H1 (cell line): Measurements from ENCODE around the gene TMEM164. TPM values are rescaled to one million over a fixed set of nuclear protein-coding genes. Genes with fewer than 3 reads are reported as not detected.

Source experiments
- CTCF ChIA-PET: fragments of 300-600 bp; sonication (Branson Sonifier 250); formaldehyde crosslinking; loops from one replicate; lab custom pipeline; 2021; ENCODE audit not compliant: partially characterized antibody; lab: Charles Lee
- POLR2A ChIA-PET: fragments of 300-600 bp; sonication (Branson Sonifier 250); formaldehyde crosslinking; loops from one replicate; lab custom pipeline; 2021; ENCODE audit warnings: inconsistent platforms; ENCODE audit not compliant: partially characterized antibody; lab: Charles Lee
- DNase-seq, 2 experiments: peaks; one replicate each; pipeline versions ENCODE4 v3.0.0 to v3.0.0-alpha.2; 2010 to 2022; ENCODE audit warnings: low spot score in 2 of 2, low read depth in 1 of 2, mixed read lengths in 1 of 2
- FAIRE-seq: peaks from 2 replicates; lab custom pipeline; 2011; peaks lifted over from hg19 to GRCh38; lab: Jason Lieb, UNC
- H2AFZ ChIP-seq: 2 replicates; pipeline ENCODE4 v1.8.1; 2012; ENCODE audit warnings: low read length, inconsistent platforms
- H2AK5ac ChIP-seq: 2 replicates; pipeline ENCODE4 v1.6.1; 2013; ENCODE audit warnings: low read depth, low read length
- H2BK120ac ChIP-seq: replicated peaks from 2 replicates; pipeline ENCODE3; 2013; ENCODE audit warnings: low read depth, low read length, inconsistent platforms
- H2BK12ac ChIP-seq: 2 replicates; pipeline ENCODE4 v1.6.1; 2013; ENCODE audit warnings: low read depth, low read length
- H2BK15ac ChIP-seq: 2 replicates; pipeline ENCODE4 v1.6.1; 2013; ENCODE audit warnings: low read length
- H2BK20ac ChIP-seq: 2 replicates; pipeline ENCODE4 v1.6.1; 2013; ENCODE audit warnings: low read length
- H2BK5ac ChIP-seq: 2 replicates; pipeline ENCODE4 v1.6.1; 2013; ENCODE audit warnings: low read depth, low read length
- H3K14ac ChIP-seq: 2 replicates; pipeline ENCODE4 v1.6.1; 2013; ENCODE audit warnings: inconsistent platforms; ENCODE audit not compliant: insufficient read length
- H3K18ac ChIP-seq: 2 replicates; pipeline ENCODE4 v1.6.1; 2013; ENCODE audit warnings: low read length; ENCODE audit errors: extremely low read depth
- H3K23ac ChIP-seq: 2 replicates; pipeline ENCODE4 v1.6.1; 2013; ENCODE audit warnings: inconsistent platforms; ENCODE audit not compliant: insufficient read length
- H3K23me2 ChIP-seq: 2 replicates; pipeline ENCODE4 v1.6.1; 2013; ENCODE audit warnings: low read depth, low read length
- H3K27ac ChIP-seq: 2 replicates; pipeline ENCODE4 v1.6.1; 2011; ENCODE audit warnings: low read depth, low read length, inconsistent platforms
- H3K27me3 ChIP-seq, 4 experiments: replicated peaks in 1 of 4; 1 replicate in 1 of 4; 2 replicates in 3 of 4; pipeline versions ENCODE4 v1.6.1 to v1.8.1; 2011 to 2013; ENCODE audit warnings: low read length in 3 of 4, mild to moderate bottlenecking in 3 of 4, inconsistent platforms in 2 of 4, mixed read lengths in 2 of 4, moderate library complexity in 1 of 4; ENCODE audit not compliant: control insufficient read depth in 3 of 4, insufficient read depth in 3 of 4; ENCODE audit errors: extremely low read depth in 1 of 4
- H3K36me3 ChIP-seq, 4 experiments: 2 replicates each; pipeline versions ENCODE4 v1.6.1 to v1.8.1; 2011 to 2013; ENCODE audit warnings: mild to moderate bottlenecking in 4 of 4, low read length in 3 of 4, moderate library complexity in 2 of 4, control low read depth in 1 of 4, inconsistent platforms in 1 of 4; ENCODE audit not compliant: insufficient read depth in 4 of 4, control insufficient read depth in 2 of 4
- H3K4ac ChIP-seq: replicated peaks from 2 replicates; pipeline ENCODE3; 2013; ENCODE audit warnings: low read length, low read depth, mixed read lengths, inconsistent platforms; ENCODE audit not compliant: insufficient read length
- H3K4me1 ChIP-seq, 4 experiments: replicated peaks in 1 of 4; 1 replicate in 1 of 4; 2 replicates in 3 of 4; pipeline versions ENCODE4 v1.6.1 to v1.8.1; 2011 to 2013; ENCODE audit warnings: low read length in 3 of 4, inconsistent platforms in 2 of 4, mixed read lengths in 1 of 4; ENCODE audit not compliant: insufficient read depth in 4 of 4, control insufficient read depth in 3 of 4
- H3K4me2 ChIP-seq, 2 experiments: 2 replicates each; pipeline versions ENCODE4 v1.6.1 to v1.8.1; 2011 to 2013; ENCODE audit warnings: low read depth in 2 of 2, low read length in 2 of 2, control low read depth in 1 of 2, inconsistent platforms in 1 of 2, mild to moderate bottlenecking in 1 of 2; ENCODE audit not compliant: insufficient read depth in 1 of 2
- H3K4me3 ChIP-seq, 4 experiments: fragments of 200-600, 300-600 bp in 1 of 4; sonication (generic), shearing (Covaris generic), sonication (Bioruptor Twin) in 1 of 4; 2 replicates each; pipeline versions ENCODE4 v1.5.1 to v1.8.1; 2011 to 2016; ENCODE audit warnings: low read length in 4 of 4, low read depth in 3 of 4, control low read depth in 2 of 4, inconsistent platforms in 2 of 4, mild to moderate bottlenecking in 2 of 4, mixed read lengths in 1 of 4, moderate library complexity in 1 of 4; ENCODE audit not compliant: insufficient read depth in 2 of 4; ENCODE audit errors: extremely low read depth in 1 of 4
- H3K56ac ChIP-seq: replicated peaks from 2 replicates; pipeline ENCODE3; 2013; ENCODE audit warnings: low read depth, mild to moderate bottlenecking, mixed read lengths, low read length, inconsistent platforms; ENCODE audit not compliant: insufficient read length
- H3K79me1 ChIP-seq: 2 replicates; pipeline ENCODE4 v1.6.1; 2013; ENCODE audit warnings: low read depth, low read length, control low read depth
- H3K79me2 ChIP-seq, 2 experiments: 2 replicates each; pipeline versions ENCODE4 v1.6.1 to v1.8.1; 2012 to 2013; ENCODE audit warnings: low read length in 2 of 2, mild to moderate bottlenecking in 2 of 2, inconsistent platforms in 1 of 2; ENCODE audit not compliant: insufficient read depth in 2 of 2, control insufficient read depth in 1 of 2
- H3K9ac ChIP-seq, 4 experiments: replicated peaks in 1 of 4; 1 replicate in 1 of 4; 2 replicates in 3 of 4; pipeline versions ENCODE4 v1.6.1 to v1.8.1; 2011 to 2013; ENCODE audit warnings: low read depth in 3 of 4, low read length in 3 of 4, control low read depth in 2 of 4, mild to moderate bottlenecking in 2 of 4, moderate library complexity in 2 of 4, inconsistent platforms in 1 of 4; ENCODE audit errors: extremely low read depth in 1 of 4
- H3K9me3 ChIP-seq, 2 experiments: 2 replicates each; pipeline versions ENCODE4 v1.6.1 to v1.8.1; 2012 to 2013; ENCODE audit warnings: mild to moderate bottlenecking in 2 of 2, moderate library complexity in 2 of 2, control low read depth in 1 of 2, inconsistent platforms in 1 of 2, low read depth in 1 of 2, low read length in 1 of 2, mixed read lengths in 1 of 2; ENCODE audit not compliant: insufficient read depth in 2 of 2
- H4K20me1 ChIP-seq, 2 experiments: replicated peaks in 1 of 2; 2 replicates each; pipeline versions ENCODE3 to v1.8.1; 2011 to 2013; ENCODE audit warnings: inconsistent platforms in 2 of 2, low read length in 2 of 2, mild to moderate bottlenecking in 1 of 2; ENCODE audit not compliant: insufficient read depth in 2 of 2, control insufficient read depth in 1 of 2
- H4K5ac ChIP-seq: 2 replicates; pipeline ENCODE4 v1.6.1; 2013; ENCODE audit warnings: low read length, low read depth, mixed read lengths, inconsistent platforms; ENCODE audit not compliant: insufficient read length
- H4K8ac ChIP-seq: 2 replicates; pipeline ENCODE4 v1.8.0; 2013; ENCODE audit warnings: mild to moderate bottlenecking, moderate library complexity, low read length, inconsistent platforms; ENCODE audit not compliant: insufficient read depth; ENCODE audit errors: extremely low read depth
- H4K91ac ChIP-seq: replicated peaks from 2 replicates; pipeline ENCODE3; 2013; ENCODE audit warnings: low read length, mixed read lengths, inconsistent platforms; ENCODE audit not compliant: insufficient read length
- CHD2 ChIP-seq: IDR thresholded peaks from 2 replicates; pipeline ENCODE4 v1.6.1; 2012; ENCODE audit warnings: low read length, improper control_type of control experiment
- CREB1 ChIP-seq: IDR thresholded peaks from 2 replicates; pipeline ENCODE4 v1.6.1; 2012; ENCODE audit warnings: inconsistent platforms
- CTBP2 ChIP-seq: IDR thresholded peaks from 2 replicates; pipeline ENCODE4 v1.7.0; 2011; ENCODE audit warnings: borderline replicate concordance, mild to moderate bottlenecking, moderate library complexity, mixed read lengths, low read length; ENCODE audit not compliant: insufficient read depth, insufficient read length
- KDM1A ChIP-seq: fragments of 200-600, 300-600 bp; sonication (generic); IDR thresholded peaks from 2 replicates; pipeline ENCODE4 v1.7.1; 2016; ENCODE audit warnings: mild to moderate bottlenecking, low read length, borderline replicate concordance
- RBBP5 ChIP-seq: IDR thresholded peaks from 2 replicates; pipeline ENCODE4 v1.7.1; 2012; ENCODE audit warnings: low read depth, mild to moderate bottlenecking, inconsistent platforms, low read length, moderate library complexity, borderline replicate concordance
- RXRA ChIP-seq: IDR thresholded peaks from 2 replicates; pipeline ENCODE4 v1.6.1; 2011; ENCODE audit warnings: low read depth, mild to moderate bottlenecking, low read length, moderate library complexity; ENCODE audit not compliant: insufficient read depth
- SIN3A ChIP-seq, 2 experiments: IDR thresholded peaks in 1 of 2; conservative IDR thresholded peaks in 1 of 2; 2 replicates each; pipeline ENCODE4 v1.6.1; 2011 to 2012; ENCODE audit warnings: low read length in 2 of 2, improper control_type of control experiment in 1 of 2, low read depth in 1 of 2, mild to moderate bottlenecking in 1 of 2
- SP2 ChIP-seq: IDR thresholded peaks from 2 replicates; pipeline ENCODE4 v1.6.1; 2012; ENCODE audit warnings: mild to moderate bottlenecking, low read length, inconsistent platforms
- TAF1 ChIP-seq: IDR thresholded peaks from 2 replicates; pipeline ENCODE4 v1.6.1; 2011; ENCODE audit warnings: mild to moderate bottlenecking, low read depth, low read length
- TAF7 ChIP-seq: optimal IDR thresholded peaks from 2 replicates; pipeline ENCODE3; 2011; ENCODE audit warnings: low read depth, mild to moderate bottlenecking, inconsistent platforms, low read length, moderate library complexity, borderline replicate concordance
- TCF12 ChIP-seq: IDR thresholded peaks from 2 replicates; pipeline ENCODE4 v1.6.1; 2011; ENCODE audit warnings: low read depth, mild to moderate bottlenecking, low read length
- WGBS, 2 experiments: shearing (Covaris generic) in 1 of 2; methylation state at CpG; one replicate each; pipeline versions ENCODE4 v1.1.6 to v1.1.7; 2013 to 2015; ENCODE audit warnings: low lambda C conversion rate in 2 of 2, mixed read lengths in 2 of 2, inconsistent platforms in 1 of 2, low coverage in 1 of 2, missing lambda C conversion rate in 1 of 2; ENCODE audit not compliant: insufficient replicate concordance in 2 of 2, insufficient coverage in 1 of 2, insufficient read length in 1 of 2; ENCODE audit errors: extremely low coverage in 1 of 2, missing lambda C conversion rate in 1 of 2; 5-methylcytosine and 5-hydroxymethylcytosine counted together
- polyA plus RNA-seq, 7 experiments: library from polyadenylated mRNA; depleted of rRNA in 3 of 7; stranded (reverse) in 5 of 7; unstranded in 2 of 7; fragments of >200 nt in 5 of 7; fragments of 200-250 nt in 2 of 7; gene quantifications; 1 replicate in 5 of 7; 2 replicates in 1 of 7; 4 replicates in 1 of 7; pipeline versions ENCODE4 v1.2.1 to v1.2.3, GENCODE V29; 2011 to 2013; ENCODE audit warnings: missing spikeins in 2 of 7, mixed read lengths in 2 of 7
- total RNA-seq: library from RNA; stranded (reverse); fragmentation: NEBNext Ultra II Directional; extraction: Animal tissue kit (Norgen Biotek cat#: 25700); gene quantifications from 2 replicates; pipeline ENCODE4 v1.2.1, GENCODE V29; 2021

The TMEM164 gene
- total and polyA plus RNA-seq, 2 of the 8 experiments (the other 6 are each of a cell fraction or from before 2014, with no cell fraction given), result 7.3 to 14.8 TPM

- no peak overlapping the region for H4K91ac ChIP-seq
- no peak overlapping the region for H2AK5ac ChIP-seq
- no peak overlapping the region for H2BK5ac ChIP-seq
- POLR2A ChIA-PET, result no interaction called here
- no peak overlapping the region for H2BK20ac ChIP-seq
- no peaks in the 10 kb centered on the region for H3K27me3 ChIP-seq
- H3K4me2 ChIP-seq, result no peak overlapping the region
- no peak overlapping the region for H4K8ac ChIP-seq
- no peak overlapping the region for H3K4me3 ChIP-seq
- H3K14ac ChIP-seq, result no peak overlapping the region
- peaks cover 0 to 3% (median 3%) of the 10 kb centered on the region in 4 experiments; a peak in 3 of 7 replicates for H3K4me1 ChIP-seq
- H3K23ac ChIP-seq, result no peak overlapping the region
- TF ChIP-seq SP2 (no peak), TAF1 (no peak), CTBP2 (no peak), RXRA (no peak), KDM1A (no peak), CREB1 (no peak), CHD2 (no peak), RBBP5 (no peak), TCF12 (no peak), TAF7 (no peak), SIN3A (conservative IDR thresholded peaks at IDR 0.05 in 1 of 2, IDR thresholded peaks at IDR 0.05 in 1 of 2; ENCODE audit: low read depth in 1 of 2, low read length in 2 of 2) (no peak)
- no peak overlapping the region for H3K9ac ChIP-seq
- H3K23me2 ChIP-seq, result no peaks in the 10 kb centered on the region
- no peak overlapping the region for H2BK12ac ChIP-seq
- H3K79me1 ChIP-seq, result no peaks in the 10 kb centered on the region
- no peaks in the 10 kb centered on the region for H4K20me1 ChIP-seq
- no peak overlapping the region for H3K4ac ChIP-seq
- WGBS, 2 experiments, result 94% methylated on average over 5 of the region's 5 CpGs; no CpG with 5 or more reads in 1 of the 2 experiments
- no peak overlapping the region for H3K56ac ChIP-seq
- H3K27ac ChIP-seq, result no peak overlapping the region
- no peaks in the 10 kb centered on the region for H3K9me3 ChIP-seq
- FAIRE-seq (no peak), DNase-seq (no peak)
- CTCF ChIA-PET, result interaction anchor here (0.6 to 1.8 kb wide), 4 partner anchors 103 to 591 kb away, joined by 3 to 5 read pairs (median 4); no protein-coding TSS in a partner anchor
- no peak overlapping the region for H2BK120ac ChIP-seq
- no peak overlapping the region for H2BK15ac ChIP-seq
- H4K5ac ChIP-seq, result no peak overlapping the region
- H3K18ac ChIP-seq, result no peak overlapping the region
- H3K36me3 ChIP-seq, result no peaks in the 10 kb centered on the region; a peak in 2 of 8 replicates
- no peak overlapping the region for H2AFZ ChIP-seq
- no peaks in the 10 kb centered on the region for H3K79me2 ChIP-seq
Observed at GRCh38 chrX:110022599-110023448, 19.9 kb downstream of the TMEM164 start.
